PC-9 (cell line): ENCODE data around the gene C10orf71.

Experiments used
- CTCF ChIP-seq: fragments of 200-600 bp; sonication (generic); conservative IDR thresholded peaks from 2 replicates; pipeline ENCODE4 v1.6.1; 2017; ENCODE audit warnings: mixed run types, antibody characterized with exemption, mild to moderate bottlenecking, moderate library complexity
- EZH2 ChIP-seq: fragments of 200-600 bp; sonication (generic); IDR thresholded peaks from 2 replicates; pipeline ENCODE4 v1.8.0; 2017; ENCODE audit warnings: antibody characterized with exemption, low read depth

GRCh38 chr10:49319206-49319605 is 20.2 kb downstream of the C10orf71 start:
- no peak for TF ChIP-seq CTCF
- TF ChIP-seq EZH2, result no peak
